ENCODE measurements around the gene FKBP11. TPM values are rescaled to one million over a fixed set of nuclear protein-coding genes. Genes with fewer than 3 reads are reported as not detected.

FKBP11 gene
- total RNA-seq, 1 experiment from 2014 or later: 21.1 TPM

GRCh38 chr12:48927261-48927660, 2.0 kb upstream of the FKBP11 start:
- BruUV-seq (replicated peaks): no TSS peak
- ATAC-seq (no peak), DNase-seq (ENCODE audit: low read depth, low spot score) (no peak)
- H3K27me3 ChIP-seq (ENCODE audit: control insufficient read depth, insufficient read depth, low read length): no peaks in the 10 kb centered on the region
- H3K27ac ChIP-seq (ENCODE audit: low read length): no peak overlapping the region
- TF ChIP-seq POLR2AphosphoS5 (IDR thresholded peaks at IDR 0.05; ENCODE audit: low read depth, low read length) (no peak), SIN3A (IDR thresholded peaks at IDR 0.05; ENCODE audit: borderline replicate concordance, insufficient read depth, low read depth, low read length) (no peak), CTCF (IDR thresholded peaks at IDR 0.05) (no peak), REST (IDR thresholded peaks at IDR 0.05; ENCODE audit: insufficient read depth in 1 of 2, low read depth in 2 of 2, low read length in 1 of 2) (no peak), TCF7L2 (IDR thresholded peaks at IDR 0.05; ENCODE audit: low read depth, low read length) (no peak)
- POLR2A ChIA-PET: no interaction called here
- peaks cover 17% of the 10 kb centered on the region for H3K36me3 ChIP-seq (ENCODE audit: control insufficient read depth, insufficient read depth, low read length)
- no peaks in the 10 kb centered on the region for H3K4me1 ChIP-seq (ENCODE audit: control insufficient read depth, insufficient read depth, low read length)
- no peak overlapping the region for H3K4me3 ChIP-seq (ENCODE audit: low read depth in 2 of 2, low read length in 2 of 2)
- no peaks in the 10 kb centered on the region for H3K9me3 ChIP-seq (ENCODE audit: control insufficient read depth, insufficient read depth, low read depth, low read length)
- CTCF ChIA-PET: interaction anchor here (0.7 kb wide), 1 partner anchor 68 kb away, joined by 16 read pairs; no protein-coding TSS in a partner anchor
- intact Hi-C loops (cut with micrococcal nuclease; ENCODE audit: unreplicated experiment): no loop called here
- in situ Hi-C loops (cut with HindIII; ENCODE audit: low pct_unique_long_range_greater_than_20kb, low sequenced_read_pairs): no loop called here

GRCh38 chr12:48924617-48925303, 532 bp downstream of the FKBP11 start:
- POLR2A ChIA-PET: interaction anchor here (0.8 kb wide), 1 partner anchor 73 kb away, joined by 10 read pairs; the partner anchor contains the start of gene DDX23
- no peaks in the 10 kb centered on the region for H3K27me3 ChIP-seq (ENCODE audit: control insufficient read depth, insufficient read depth, low read length)
- no peaks in the 10 kb centered on the region for H3K9me3 ChIP-seq (ENCODE audit: control insufficient read depth, insufficient read depth, low read depth, low read length)
- in situ Hi-C loops (cut with HindIII; ENCODE audit: low pct_unique_long_range_greater_than_20kb, low sequenced_read_pairs): no loop called here
- H3K36me3 ChIP-seq (ENCODE audit: control insufficient read depth, insufficient read depth, low read length): peaks cover 8% of the 10 kb centered on the region
- no peaks in the 10 kb centered on the region for H3K4me1 ChIP-seq (ENCODE audit: control insufficient read depth, insufficient read depth, low read length)
- H3K4me3 ChIP-seq (ENCODE audit: low read depth in 2 of 2, low read length in 2 of 2): peak overlapping the region; percentile 40
- ATAC-seq (peak; percentile 72), DNase-seq (ENCODE audit: low read depth, low spot score) (no peak)
- no peak; the same call in 1 of the 2 replicates for TF ChIP-seq CTCF (IDR thresholded peaks at IDR 0.05)
- no peak for TF ChIP-seq SIN3A (IDR thresholded peaks at IDR 0.05; ENCODE audit: borderline replicate concordance, insufficient read depth, low read depth, low read length)
- TF ChIP-seq POLR2AphosphoS5 (IDR thresholded peaks at IDR 0.05; ENCODE audit: low read depth, low read length): no peak
- TF ChIP-seq TCF7L2 (IDR thresholded peaks at IDR 0.05; ENCODE audit: low read depth, low read length): no peak
- no peak for TF ChIP-seq REST (IDR thresholded peaks at IDR 0.05; ENCODE audit: insufficient read depth in 1 of 2, low read depth in 2 of 2, low read length in 1 of 2)
- H3K27ac ChIP-seq (ENCODE audit: low read length): no peak overlapping the region
- CTCF ChIA-PET: no interaction called here
- intact Hi-C loops (cut with micrococcal nuclease; ENCODE audit: unreplicated experiment): no loop called here
- no TSS peak for BruUV-seq (replicated peaks)
